NCI-H345 (cell line): Measurements from ENCODE around the gene AKAP6.
A peak's percentile ranks its signal among the peaks of the same experiment; 100 is the strongest.
"Not testable (repeated sequence)": the region's sequence is repeated elsewhere in the genome, so short reads cannot be mapped to it uniquely, and the experiment has no call there.

ENCODE experiments used
- DNase-seq: peaks from one replicate; lab custom pipeline; 2025; lab: John Stamatoyannopoulos, UW

Gene AKAP6

GRCh38 chr14:32450919-32451675 is 122.0 kb downstream of the AKAP6 start:
- DNase-seq = no peak

- DNase-seq = no peak
Observed at GRCh38 chr14:32453857-32454810, 125.0 kb downstream of the AKAP6 start.

GRCh38 chr14:32457213-32457920 is 128.3 kb downstream of the AKAP6 start:
- no peak for DNase-seq

GRCh38 chr14:32458720-32459119 is 129.6 kb downstream of the AKAP6 start:
- no peak for DNase-seq

DNA sequence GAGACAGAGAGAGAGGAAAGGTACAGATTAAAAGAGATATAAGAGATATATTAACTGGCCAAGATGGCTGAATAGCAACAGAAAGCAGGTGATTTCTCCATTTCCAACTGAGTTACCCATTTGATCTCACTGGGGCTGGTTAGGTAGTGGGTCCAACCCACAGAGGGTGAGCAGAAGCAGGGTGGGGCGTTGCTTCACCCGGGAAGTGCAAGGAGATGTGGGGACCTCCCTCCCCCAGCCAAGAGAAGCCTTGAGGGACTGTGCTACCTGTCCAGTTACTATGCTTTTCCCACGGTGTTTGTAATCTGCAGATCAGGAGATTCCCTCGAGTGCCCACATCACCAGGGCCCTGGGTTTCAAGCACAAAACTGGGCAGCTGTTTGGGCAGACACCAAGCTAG is 131.2 kb downstream of the AKAP6 start:
- DNase-seq = no peak

DNA sequence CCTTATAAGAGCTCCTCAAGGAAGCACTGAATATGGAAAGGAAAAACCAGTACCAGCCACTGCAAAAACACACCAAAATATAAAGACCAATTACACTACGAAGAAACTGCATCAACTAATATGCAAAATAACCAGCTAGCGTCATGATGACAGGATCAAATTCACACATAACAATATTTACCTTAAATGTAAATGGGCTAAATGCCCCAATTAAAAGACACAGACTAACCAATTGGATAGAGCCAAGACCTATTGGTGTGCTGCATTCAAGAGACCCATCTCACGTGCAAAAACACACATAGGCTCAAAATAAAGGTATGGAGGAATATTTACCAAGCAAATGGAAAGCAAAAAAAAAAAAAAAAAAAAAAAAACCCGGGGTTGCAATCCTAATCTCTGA is 133.5 kb downstream of the AKAP6 start:
- not testable (repeated sequence) for DNase-seq

DNA sequence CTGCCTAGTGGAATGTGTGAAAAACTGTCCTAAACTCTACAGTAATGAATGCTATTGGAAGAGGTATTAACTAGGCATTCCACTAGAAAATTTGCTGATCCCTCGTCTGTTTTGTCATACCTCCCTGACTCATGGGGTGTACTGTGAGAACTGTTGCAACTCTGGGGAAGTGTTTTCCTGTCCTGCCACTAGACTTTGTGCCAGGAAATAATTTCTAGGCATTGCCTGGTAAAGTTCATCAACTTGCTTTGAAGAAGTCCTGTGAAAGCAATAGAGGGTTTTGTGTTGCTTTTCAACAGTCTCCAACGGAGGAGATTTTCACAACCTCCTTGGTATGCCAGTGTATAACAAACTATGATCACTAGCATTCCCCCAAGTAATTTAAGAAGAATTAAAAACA is 139.9 kb downstream of the AKAP6 start:
- DNase-seq = no peak

GRCh38 chr14:32469388-32470160 is 140.5 kb downstream of the AKAP6 start:
- peak; percentile 44 for DNase-seq

- DNase-seq = no peak
Observed at GRCh38 chr14:32470161-32470715, 141.1 kb downstream of the AKAP6 start.

DNA sequence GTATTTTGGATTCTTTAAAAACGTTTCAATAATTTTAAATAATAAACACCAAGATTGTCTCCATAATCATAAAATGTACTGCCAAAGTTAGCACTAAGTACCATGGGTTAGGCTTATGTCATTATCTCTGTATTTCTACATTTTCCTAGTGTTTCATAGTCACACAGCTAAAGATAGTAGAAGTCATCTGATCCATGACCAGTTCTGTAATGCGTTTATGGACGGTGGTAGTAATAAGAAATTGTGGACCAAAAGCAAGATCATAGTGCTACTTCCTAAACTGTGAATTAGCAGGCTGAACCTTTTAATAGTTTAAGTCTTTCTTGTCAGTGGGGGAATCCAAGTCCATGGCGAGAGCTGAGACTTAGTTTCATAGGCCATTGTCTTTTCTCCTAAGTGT is 142.1 kb downstream of the AKAP6 start:
- no peak for DNase-seq

GRCh38 chr14:32472076-32472475 is 143.0 kb downstream of the AKAP6 start:
- no peak for DNase-seq

DNA sequence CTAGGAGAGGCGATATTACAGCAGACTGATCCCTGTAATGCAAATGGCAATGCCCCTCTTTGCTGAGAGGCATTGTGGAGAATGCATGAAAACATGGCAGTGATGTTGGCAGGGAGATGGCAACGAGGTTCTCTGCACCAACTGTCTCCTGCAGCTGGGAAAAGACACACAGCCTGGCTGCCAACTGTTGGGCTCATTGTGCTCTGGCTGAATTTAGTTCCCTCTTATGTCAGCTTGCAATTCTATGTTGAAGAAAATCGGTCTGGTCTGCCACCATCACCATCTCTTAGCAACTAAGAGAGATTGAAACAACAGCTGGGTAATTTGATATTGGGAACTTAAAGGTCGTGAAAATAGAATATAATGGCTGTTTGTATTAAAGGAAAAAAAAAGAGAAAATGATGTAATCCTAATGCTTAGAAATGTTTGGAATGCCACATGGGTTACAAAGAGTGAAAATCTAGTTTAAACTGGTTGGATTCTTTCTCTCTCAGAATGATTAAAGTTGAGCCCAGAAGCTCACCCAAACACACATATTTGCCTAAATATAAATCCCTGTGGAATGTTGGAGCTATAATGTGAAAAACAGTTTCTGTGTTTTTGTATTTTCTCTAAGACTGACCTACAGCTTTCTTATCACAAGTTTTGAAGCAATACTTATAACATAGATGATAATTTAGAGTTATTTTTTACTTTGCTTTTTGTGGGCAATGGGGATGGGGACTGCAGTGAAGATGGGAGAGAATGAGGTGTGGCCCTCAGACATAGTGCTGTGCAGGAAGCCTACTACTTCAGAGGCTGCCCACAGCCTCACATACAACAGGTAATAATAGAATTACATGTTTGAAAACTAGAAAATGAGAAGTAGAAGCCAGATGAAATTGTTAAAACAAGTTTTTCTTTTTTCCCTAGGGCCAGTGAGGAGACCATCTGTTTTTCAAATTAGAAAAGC is 143.7 kb downstream of the AKAP6 start:
- no peak for DNase-seq

- DNase-seq = no peak
Observed at GRCh38 chr14:32473464-32473855, 144.4 kb downstream of the AKAP6 start.

- no peak for DNase-seq
Observed at GRCh38 chr14:32474478-32475195, 145.5 kb downstream of the AKAP6 start.

GRCh38 chr14:32476532-32476931 is 147.4 kb downstream of the AKAP6 start:
- DNase-seq = no peak

GRCh38 chr14:32477396-32477795 is 148.3 kb downstream of the AKAP6 start:
- no peak for DNase-seq

- DNase-seq = no peak
Observed at GRCh38 chr14:32478050-32478449, 149.0 kb downstream of the AKAP6 start.

DNA sequence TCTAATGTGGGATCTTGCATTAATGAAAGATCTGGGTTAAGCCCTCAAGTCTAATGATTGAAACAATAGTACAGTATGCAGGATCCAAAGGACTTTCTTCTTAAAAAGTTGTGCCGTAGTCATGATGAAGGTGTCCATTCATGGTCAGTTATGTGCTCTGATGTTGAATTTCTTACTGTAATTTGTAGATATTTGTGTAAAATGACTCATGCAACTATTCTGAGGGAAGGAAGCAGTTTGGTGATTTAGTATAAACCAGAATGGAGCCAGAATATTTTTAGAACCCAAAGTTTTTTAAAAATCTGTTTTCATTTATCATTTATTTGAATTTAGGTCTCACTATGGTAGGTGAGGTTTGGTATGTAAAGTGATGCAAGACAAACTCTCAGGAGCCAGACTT is 151.2 kb downstream of the AKAP6 start:
- DNase-seq = no peak

- no peak for DNase-seq
Observed at GRCh38 chr14:32481707-32482106, 152.6 kb downstream of the AKAP6 start.
